Natural killer cell (primary cell): Measurements from ENCODE around the gene ZMYM5. TPM values are rescaled to one million over a fixed set of nuclear protein-coding genes. Genes with fewer than 3 reads are reported as not detected.

Source experiments
- ATAC-seq, 3 donors: fragments of 150-1000 bp in 2 of 3; fragments of 200-7000 bp in 1 of 3; cut with Tn5 transposase; 1 replicate in 1 of 3; 2 replicates in 2 of 3; pipeline ENCODE4 v1.10.0; 2021; ENCODE audit warnings: mild to moderate bottlenecking in 2 of 3, moderate library complexity in 2 of 3
- DNase-seq, 2 donors: peaks; one replicate each; pipeline versions ENCODE4 v3.0.0 to v3.0.0-alpha.2; 2013 to 2021; ENCODE audit warnings: mixed read lengths in 1 of 2
- H3K27ac ChIP-seq: one replicate; pipeline ENCODE4 v1.5.1; 2013; ENCODE audit warnings: mild to moderate bottlenecking, low read length
- H3K27me3 ChIP-seq: one replicate; pipeline ENCODE4 v1.6.1; 2013; ENCODE audit warnings: low read length; ENCODE audit not compliant: control insufficient read depth, insufficient read depth
- H3K36me3 ChIP-seq: one replicate; pipeline ENCODE4 v1.6.1; 2013; ENCODE audit warnings: low read length; ENCODE audit not compliant: control insufficient read depth, insufficient read depth
- H3K4me1 ChIP-seq: one replicate; pipeline ENCODE4 v1.6.1; 2013; ENCODE audit warnings: low read length; ENCODE audit not compliant: control insufficient read depth, insufficient read depth
- H3K4me3 ChIP-seq: one replicate; pipeline ENCODE4 v1.5.1; 2013; ENCODE audit warnings: low read length
- H3K9me3 ChIP-seq: one replicate; pipeline ENCODE4 v1.6.1; 2013; ENCODE audit warnings: low read length; ENCODE audit not compliant: control insufficient read depth, insufficient read depth
- H3K27ac Mint-ChIP-seq, 2 donors: one replicate each; pipeline ENCODE4 v1.8.0; 2022; ENCODE audit warnings: mild to moderate bottlenecking in 2 of 2, mixed read lengths in 2 of 2, moderate library complexity in 1 of 2
- H3K27me3 Mint-ChIP-seq, 2 donors: one replicate each; pipeline ENCODE4 v1.8.0; 2022; ENCODE audit warnings: low read depth in 2 of 2, mixed read lengths in 2 of 2
- H3K36me3 Mint-ChIP-seq: one replicate; pipeline ENCODE4 v1.8.0; 2022; ENCODE audit warnings: mixed read lengths
- H3K4me1 Mint-ChIP-seq, 2 donors: one replicate each; pipeline ENCODE4 v1.8.0; 2022; ENCODE audit warnings: mixed read lengths in 2 of 2
- H3K4me3 Mint-ChIP-seq: one replicate; pipeline ENCODE4 v1.8.0; 2022; ENCODE audit warnings: mild to moderate bottlenecking, moderate library complexity, mixed read lengths
- H3K9me3 Mint-ChIP-seq, 2 donors: one replicate each; pipeline ENCODE4 v1.8.0; 2022; ENCODE audit warnings: mixed read lengths in 2 of 2
- CTCF ChIP-seq: fragments of 200-600 bp; IDR thresholded peaks from one replicate; pipeline ENCODE4 v1.8.0; 2022; ENCODE audit warnings: antibody characterized with exemption
- WGBS: methylation state at CpG from one replicate; pipeline ENCODE4 v1.1.7; 2013; ENCODE audit warnings: missing lambda C conversion rate; ENCODE audit not compliant: insufficient coverage; 5-methylcytosine and 5-hydroxymethylcytosine counted together
- intact Hi-C: fragments of 100-400 bp; cut with micrococcal nuclease; formaldehyde crosslinking; loops from one replicate; pipeline ENCODE4 v1.14.2; 2022
- total RNA-seq, 4 donors: library from RNA; stranded (reverse); fragments of 120-200 nt in 1 of 4; gene quantifications; one replicate each; pipeline versions ENCODE4 v1.2.3 to v1.2.4, GENCODE V29; 2013 to 2022

The ZMYM5 gene
- total RNA-seq, 3 donors from 2014 or later (not counting 1 experiment from before 2014, with no cell fraction given), result 29.5 to 37.4 (median 36.0) TPM

GRCh38 chr13:19822673-19823072 lies 40.8 kb downstream of the ZMYM5 start:
- Histone ChIP-seq H3K4me3 (no peak overlapping the region), H3K4me1 (no peaks in the 10 kb centered on the region), H3K36me3 (peaks cover 32% of the 10 kb centered on the region), H3K27me3 (no peaks in the 10 kb centered on the region), H3K9me3 (no peaks in the 10 kb centered on the region), H3K27ac (no peak overlapping the region)
- H3K4me3 Mint-ChIP-seq, result no peak overlapping the region
- peaks cover 11% of the 10 kb centered on the region for H3K36me3 Mint-ChIP-seq
- H3K4me1 Mint-ChIP-seq, result peaks cover 7% of the 10 kb centered on the region in 2 donors
- 97% methylated on average over 2 of the region's 3 CpGs for WGBS
- intact Hi-C loops, result no loop called here
- H3K9me3 Mint-ChIP-seq, result no peaks in the 10 kb centered on the region
- H3K27ac Mint-ChIP-seq, result no peak overlapping the region
- DNase-seq (no peak), ATAC-seq (no peak)
- no peaks in the 10 kb centered on the region for H3K27me3 Mint-ChIP-seq
- no peak for TF ChIP-seq CTCF

- Histone ChIP-seq H3K27me3 (no peaks in the 10 kb centered on the region), H3K9me3 (no peaks in the 10 kb centered on the region), H3K27ac (no peak overlapping the region), H3K4me3 (no peak overlapping the region), H3K36me3 (peaks cover 17% of the 10 kb centered on the region), H3K4me1 (no peaks in the 10 kb centered on the region)
- H3K27ac Mint-ChIP-seq, result peak overlapping the region in 1 of 2 donors; percentile 76
- TF ChIP-seq CTCF, result no peak
- DNase-seq (peak; percentile 22 to 44), ATAC-seq (peak in 1 of 3 donors; percentile 44)
- no peak overlapping the region for H3K4me3 Mint-ChIP-seq
- 94% methylated on average over 27 of the region's 27 CpGs for WGBS
- H3K4me1 Mint-ChIP-seq, result peaks cover 15% of the 10 kb centered on the region in 2 donors
- H3K36me3 Mint-ChIP-seq, result peaks cover 11% of the 10 kb centered on the region
- intact Hi-C loops, result no loop called here
- no peaks in the 10 kb centered on the region for H3K9me3 Mint-ChIP-seq
- H3K27me3 Mint-ChIP-seq, result no peaks in the 10 kb centered on the region
Observed at GRCh38 chr13:19818223-19818842, 45.1 kb downstream of the ZMYM5 start.

- Histone ChIP-seq H3K27me3 (no peaks in the 10 kb centered on the region), H3K4me1 (no peaks in the 10 kb centered on the region), H3K4me3 (no peak overlapping the region), H3K27ac (no peak overlapping the region), H3K9me3 (no peaks in the 10 kb centered on the region), H3K36me3 (peaks cover 10% of the 10 kb centered on the region)
- WGBS, result 96% methylated on average over 7 of the region's 7 CpGs
- DNase-seq (no peak), ATAC-seq (peak in 1 of 3 donors; percentile 9)
- Mint-ChIP-seq H3K9me3 (no peaks in the 10 kb centered on the region), H3K4me3 (peak overlapping the region; percentile 75), H3K36me3 (peaks cover 11% of the 10 kb centered on the region), H3K4me1 (peaks cover 15% of the 10 kb centered on the region in 2 donors), H3K27ac (peak overlapping the region; percentile 76 to 89), H3K27me3 (no peaks in the 10 kb centered on the region)
- intact Hi-C loops, result no loop called here
- no peak for TF ChIP-seq CTCF
Observed at GRCh38 chr13:19817510-19818158, 45.8 kb downstream of the ZMYM5 start.
